HepG2 (cell line): Measurements from ENCODE around the gene ESPNL. TPM values are rescaled to one million over a fixed set of nuclear protein-coding genes. Genes with fewer than 3 reads are reported as not detected.
A peak's percentile ranks its signal among the peaks of the same experiment; 100 is the strongest.

Source experiments
- ATAC-seq: fragments of 200-7000 bp; cut with Tn5 transposase; 3 replicates; pipeline ENCODE4 v1.9.1; 2020; ENCODE audit warnings: mild to moderate bottlenecking, moderate library complexity
- BruUV-seq: library from RNA; stranded (reverse); fragments of 400-500 nt; replicated peaks from 2 replicates; lab custom pipeline; 2021; lab: Mats Ljungman, UMichigan
- CTCF ChIA-PET: fragments of 300-600 bp; formaldehyde crosslinking; extraction: SDS; loops from one replicate; lab custom pipeline; 2021; ENCODE audit warnings: low total read pairs, inconsistent platforms, low intra/inter-chr PET ratio; lab: Yijun Ruan, JAX
- POLR2A ChIA-PET: fragments of 350-600 bp; sonication (Branson Sonifier 250); formaldehyde crosslinking; loops from one replicate; lab custom pipeline; 2020; ENCODE audit warnings: antibody characterized with exemption, inconsistent platforms; lab: Yijun Ruan, JAX
- DNase-seq: peaks from one replicate; pipeline ENCODE4 v3.0.0-alpha.2; 2015; ENCODE audit warnings: low spot score
- FAIRE-seq: peaks from 3 replicates; lab custom pipeline; 2011; peaks lifted over from hg19 to GRCh38; lab: Jason Lieb, UNC
- H2AFZ ChIP-seq: one replicate; pipeline ENCODE4 v1.6.1; 2011; ENCODE audit warnings: low read length, inconsistent platforms
- H3K27ac ChIP-seq: fragments of 300-600 bp; 3 replicates; pipeline ENCODE4 v1.8.0; 2011; ENCODE audit warnings: mixed run types, mild to moderate bottlenecking, mixed read lengths, low read length, inconsistent platforms; ENCODE audit not compliant: insufficient read depth; ENCODE audit errors: extremely low read length
- H3K27me3 ChIP-seq, 2 experiments: fragments of 200-600 bp in 1 of 2; 2 replicates in 1 of 2; 3 replicates in 1 of 2; pipeline versions ENCODE4 v1.6.0 to v1.8.0; 2011; ENCODE audit warnings: low read length in 2 of 2, mild to moderate bottlenecking in 2 of 2, moderate library complexity in 2 of 2, inconsistent platforms in 1 of 2; ENCODE audit not compliant: insufficient read depth in 2 of 2, control insufficient read depth in 1 of 2
- H3K36me3 ChIP-seq, 2 experiments: fragments of 200-600 bp in 1 of 2; replicated peaks in 1 of 2; 2 replicates in 1 of 2; 3 replicates in 1 of 2; pipeline versions ENCODE4 v1.5.1 to v1.8.0; 2011; ENCODE audit warnings: low read length in 2 of 2, inconsistent platforms in 1 of 2; ENCODE audit not compliant: insufficient read depth in 2 of 2, control insufficient read depth in 1 of 2
- H3K4me1 ChIP-seq: 2 replicates; pipeline ENCODE4 v1.5.1; 2012; ENCODE audit warnings: low read length, inconsistent platforms; ENCODE audit not compliant: insufficient read depth
- H3K4me2 ChIP-seq: 2 replicates; pipeline ENCODE4 v1.6.0; 2011; ENCODE audit warnings: low read depth, low read length, inconsistent platforms
- H3K4me3 ChIP-seq, 3 experiments: fragments of 200-600 bp in 1 of 3; sonication (generic), shearing (Covaris generic) in 1 of 3; replicated peaks in 1 of 3; 2 replicates each; pipeline ENCODE4 v1.5.1; 2011 to 2016; ENCODE audit warnings: low read length in 3 of 3, inconsistent platforms in 2 of 3, low read depth in 2 of 3, mild to moderate bottlenecking in 2 of 3, control low read depth in 1 of 3, mixed read lengths in 1 of 3; ENCODE audit not compliant: insufficient read depth in 1 of 3
- H3K79me2 ChIP-seq: one replicate; pipeline ENCODE4 v1.6.1; 2011; ENCODE audit warnings: low read length, inconsistent platforms; ENCODE audit not compliant: insufficient read depth
- H3K9ac ChIP-seq: 2 replicates; pipeline ENCODE4 v1.6.0; 2011; ENCODE audit warnings: mild to moderate bottlenecking, low read depth, low read length, inconsistent platforms; ENCODE audit not compliant: insufficient read depth
- H3K9me3 ChIP-seq: 2 replicates; pipeline ENCODE4 v1.5.1; 2012; ENCODE audit warnings: mild to moderate bottlenecking, low read length
- H4K20me1 ChIP-seq: 2 replicates; pipeline ENCODE4 v1.6.0; 2011; ENCODE audit warnings: inconsistent platforms, mild to moderate bottlenecking, low read length, moderate library complexity; ENCODE audit not compliant: insufficient read depth
- AGO2 ChIP-seq: fragments of 200-400 bp; formaldehyde crosslinking; optimal IDR thresholded peaks from 2 replicates; pipeline ENCODE3; 2017; ENCODE audit warnings: mild to moderate bottlenecking, low read depth, low read length, moderate library complexity
- ATF7-NPFF ChIP-seq: sonication (generic); formaldehyde crosslinking; IDR thresholded peaks from 2 replicates; pipeline ENCODE4 v1.8.1; 2023; ENCODE audit warnings: mild to moderate bottlenecking, low read depth, missing genetic modification reagents, moderate library complexity
- IKZF5 ChIP-seq: IDR thresholded peaks from 2 replicates; pipeline ENCODE4 v1.6.1; 2018; ENCODE audit warnings: missing genetic modification reagents, mild to moderate bottlenecking, missing compliant biosample characterization
- NONO ChIP-seq, 2 experiments: fragments of 450-650 bp in 1 of 2; sonication (generic) in 1 of 2; formaldehyde crosslinking in 1 of 2; IDR thresholded peaks in 1 of 2; conservative IDR thresholded peaks in 1 of 2; 2 replicates each; pipeline versions ENCODE4 v1.6.1 to v1.8.0; 2017 to 2022; ENCODE audit warnings: mild to moderate bottlenecking in 1 of 2, missing genetic modification reagents in 1 of 2, moderate library complexity in 1 of 2
- SP5 ChIP-seq: IDR thresholded peaks from 2 replicates; pipeline ENCODE4 v1.6.1; 2016; ENCODE audit warnings: low read depth, borderline replicate concordance
- SPEN ChIP-seq: sonication (generic); formaldehyde crosslinking; IDR thresholded peaks from 2 replicates; pipeline ENCODE4 v1.5.1; 2020; ENCODE audit warnings: low read depth, mild to moderate bottlenecking, missing genetic modification reagents
- TEAD3 ChIP-seq: optimal IDR thresholded peaks from 2 replicates; pipeline ENCODE3; 2016; ENCODE audit warnings: borderline replicate concordance
- ZHX1 ChIP-seq: sonication (generic); formaldehyde crosslinking; IDR thresholded peaks from 2 replicates; pipeline ENCODE4 v1.8.1; 2022; ENCODE audit warnings: low read depth, mild to moderate bottlenecking, missing genetic modification reagents
- ZNF18 ChIP-seq: sonication (generic); formaldehyde crosslinking; IDR thresholded peaks from 2 replicates; pipeline ENCODE4 v1.8.0; 2022; ENCODE audit warnings: mild to moderate bottlenecking, missing genetic modification reagents; ENCODE audit not compliant: insufficient replicate concordance
- ZUFSP ChIP-seq: sonication (generic); formaldehyde crosslinking; IDR thresholded peaks from 2 replicates; pipeline ENCODE4 v1.9.0; 2021; ENCODE audit warnings: missing genetic modification reagents, mild to moderate bottlenecking, borderline replicate concordance
- WGBS: methylation state at CpG from one replicate; pipeline ENCODE4 v1.1.6; 2017; ENCODE audit warnings: low lambda C conversion rate; 5-methylcytosine and 5-hydroxymethylcytosine counted together
- in situ Hi-C: cut with HindIII; loops from 2 replicates; pipeline ENCODE4 v1.10.0; 2017; ENCODE audit warnings: low pct_unique_long_range_greater_than_20kb; ENCODE audit not compliant: extremely low pct_ligation_motif_present
- intact Hi-C: fragments of 100-400 bp; cut with micrococcal nuclease; formaldehyde crosslinking; loops from one replicate; pipeline ENCODE4 v1.10.0; 2022; ENCODE audit not compliant: unreplicated experiment
- polyA plus RNA-seq, 8 experiments: library from polyadenylated mRNA; depleted of rRNA in 3 of 8; stranded (reverse) in 7 of 8; unstranded in 1 of 8; fragments of >200 nt; fragmentation: Illumina TruSeq in 4 of 8; extraction: Trizol in 4 of 8; gene quantifications; 2 replicates each; pipeline versions ENCODE4 v1.2.1 to v1.2.3, GENCODE V29; 2011 to 2016; ENCODE audit warnings: low read depth in 4 of 8, missing spikeins in 1 of 8, mixed read lengths in 1 of 8; ENCODE audit not compliant: insufficient read depth in 1 of 8
- total RNA-seq, 5 experiments: library from RNA; depleted of rRNA; stranded (reverse); fragments of >200 nt; fragmentation: Illumina TruSeq; extraction: Trizol; gene quantifications; 2 replicates each; pipeline ENCODE4 v1.2.3, GENCODE V29; 2016; ENCODE audit warnings: low read depth in 1 of 5

Gene ESPNL
- total and polyA plus RNA-seq, 2 of the 13 experiments (the other 11 are each of a cell fraction or from before 2014, with no cell fraction given) = 0.45 to 0.80 TPM

GRCh38 chr2:238095143-238095542 is 5.0 kb upstream of the ESPNL start (continued):
- TF ChIP-seq NONO (IDR thresholded peaks at IDR 0.05) = no peak
- TF ChIP-seq NONO (CRISPR knock-in tag; conservative IDR thresholded peaks at IDR 0.05) = no peak
- TF ChIP-seq TEAD3 (CRISPR knock-in tag) = no peak
- TF ChIP-seq SPEN = no peak
- TF ChIP-seq IKZF5 (CRISPR knock-in tag) = no peak
- no peak for TF ChIP-seq SP5 (CRISPR knock-in tag)
- TF ChIP-seq, all 625 proteins: peak for 0

- Histone ChIP-seq H3K9ac (no peak overlapping the region), H3K36me3 (peaks cover 2 to 4% of the 10 kb centered on the region in 2 experiments; a peak in 1 of 5 replicates), H3K4me2 (no peak overlapping the region), H2AFZ (no peak overlapping the region), H3K9me3 (no peaks in the 10 kb centered on the region), H3K4me3 (no peak overlapping the region), H3K79me2 (no peaks in the 10 kb centered on the region), H3K27ac (no peak overlapping the region), H3K27me3 (peaks cover 0 to under 1% of the 10 kb centered on the region in 2 experiments; a peak in 1 of 5 replicates), H4K20me1 (no peaks in the 10 kb centered on the region), H3K4me1 (no peaks in the 10 kb centered on the region)
- no peak for FAIRE-seq
- ChIA-PET CTCF (no interaction called here), POLR2A (interaction anchor here (1.2 to 1.8 kb wide), 2 partner anchors 27 to 36 kb away, joined by 3 to 5 read pairs; partner anchors contain the start of gene SCLY)
- DNase-seq = no peak
- no peak for ATAC-seq
- no TSS peak for BruUV-seq
- 98% methylated on average over 19 of the region's 22 CpGs for WGBS
- TF ChIP-seq ATF7-NPFF (CRISPR knock-in tag) = no peak
- peak; percentile 10 for TF ChIP-seq AGO2
- TF ChIP-seq ZHX1 (CRISPR knock-in tag) = no peak
- TF ChIP-seq ZNF18 (CRISPR knock-in tag) = no peak
- no peak for TF ChIP-seq ZUFSP (CRISPR knock-in tag)
- in situ Hi-C loops (no loop called here), intact Hi-C loops (no loop called here)
Observed at GRCh38 chr2:238096311-238097011, 3.7 kb upstream of the ESPNL start.
